ENCODE data around the gene ETV1.

- TF ChIP-seq CTCF (IDR thresholded peaks at IDR 0.05) (no peak), POLR2A (IDR thresholded peaks at IDR 0.05) (no peak), EP300 (IDR thresholded peaks at IDR 0.05) (no peak)
Measured at GRCh38 chr7:13845601-13846000, 143.9 kb downstream of the ETV1 start.

All from upper lobe of left lung (tissue), 4 donors.